Myocyte (in vitro differentiated cells): Measurements from ENCODE around the gene RAC3. TPM values are rescaled to one million over a fixed set of nuclear protein-coding genes. Genes with fewer than 3 reads are reported as not detected.

Experiments
- DNase-seq: peaks from one replicate; pipeline ENCODE4 v3.0.0-alpha.2; 2012; ENCODE audit warnings: low read depth
- total RNA-seq: library from RNA; depleted of rRNA; stranded (reverse); fragments of >200 nt; gene quantifications from 2 replicates; pipeline ENCODE4 v1.2.3, GENCODE V29; 2014

RAC3 gene
- total RNA-seq, 1 donor from 2014 or later = 7.3 TPM

GRCh38 chr17:81998691-81999438 is 32.6 kb upstream of the RAC3 start:
- DNase-seq = no peak

- no peak for DNase-seq
Measured at GRCh38 chr17:81999587-81999975, 31.9 kb upstream of the RAC3 start.

- no peak for DNase-seq
Measured at GRCh38 chr17:81999976-82000802, 31.3 kb upstream of the RAC3 start.

DNA sequence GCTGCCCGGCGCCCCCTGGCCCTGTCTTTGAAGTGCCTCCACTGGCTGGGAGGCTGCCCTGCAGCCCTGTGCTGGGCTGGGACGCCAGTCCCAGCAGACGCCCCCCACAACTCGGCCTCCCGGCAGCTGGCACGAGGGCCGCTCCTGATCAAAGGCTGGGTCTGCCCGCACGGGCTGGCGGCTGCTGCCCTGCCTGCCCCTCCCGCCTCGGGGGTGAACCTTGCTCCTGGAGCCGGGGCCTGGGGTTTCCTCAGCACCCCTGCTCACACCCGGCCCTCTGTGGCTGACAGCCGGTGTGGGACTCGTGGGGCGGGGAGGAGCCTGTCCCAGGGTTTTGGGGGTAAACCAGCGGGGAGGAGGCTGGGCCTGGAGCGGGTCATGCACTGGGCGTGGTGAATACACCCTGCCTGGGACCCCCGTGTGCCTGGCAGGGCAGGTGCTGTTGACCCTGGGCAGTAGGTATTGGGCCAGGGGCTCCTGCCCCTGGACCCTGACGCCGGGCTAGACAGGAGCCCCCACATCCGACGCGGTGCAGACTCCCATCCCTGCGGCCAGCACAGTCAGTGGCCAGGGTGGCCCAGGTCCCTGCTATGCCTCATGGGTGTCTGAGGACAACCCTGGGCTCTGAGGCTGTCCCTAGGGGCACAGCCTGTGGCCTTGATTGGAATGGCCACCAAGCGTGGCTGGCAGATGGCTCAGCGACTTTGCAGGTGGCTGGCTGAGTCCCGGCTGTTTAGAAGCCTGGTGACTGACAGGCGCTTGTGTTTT is 30.5 kb upstream of the RAC3 start:
- DNase-seq = peak; percentile 53

DNA sequence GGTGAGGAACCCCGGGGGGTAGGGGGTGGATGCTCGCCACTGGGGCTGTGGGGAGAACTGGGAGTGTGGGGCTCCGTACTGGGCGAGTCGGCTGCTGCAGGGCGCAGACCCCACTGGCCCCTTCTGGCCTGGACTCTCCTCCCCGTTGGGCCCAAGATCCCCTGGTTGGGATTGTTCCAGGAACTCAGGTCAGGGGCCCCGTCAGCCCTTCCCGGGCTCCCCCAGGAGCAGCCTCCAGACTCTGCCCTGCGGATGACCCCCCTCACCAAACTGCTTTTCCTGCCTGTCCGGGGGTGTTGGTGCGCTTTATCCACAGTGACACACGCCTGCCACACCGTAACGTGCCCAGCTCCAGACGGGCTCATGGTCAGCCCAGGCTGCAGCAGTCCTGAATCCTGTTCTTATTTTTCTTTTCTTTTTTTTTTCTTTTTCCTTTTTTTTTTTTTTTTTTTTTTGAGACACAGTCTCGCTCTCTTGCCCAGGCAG is 29.9 kb upstream of the RAC3 start:
- DNase-seq = no peak

GRCh38 chr17:82003411-82004381 is 27.8 kb upstream of the RAC3 start:
- peak; percentile 88 for DNase-seq

GRCh38 chr17:82004517-82005455 is 26.7 kb upstream of the RAC3 start:
- DNase-seq = no peak

DNA sequence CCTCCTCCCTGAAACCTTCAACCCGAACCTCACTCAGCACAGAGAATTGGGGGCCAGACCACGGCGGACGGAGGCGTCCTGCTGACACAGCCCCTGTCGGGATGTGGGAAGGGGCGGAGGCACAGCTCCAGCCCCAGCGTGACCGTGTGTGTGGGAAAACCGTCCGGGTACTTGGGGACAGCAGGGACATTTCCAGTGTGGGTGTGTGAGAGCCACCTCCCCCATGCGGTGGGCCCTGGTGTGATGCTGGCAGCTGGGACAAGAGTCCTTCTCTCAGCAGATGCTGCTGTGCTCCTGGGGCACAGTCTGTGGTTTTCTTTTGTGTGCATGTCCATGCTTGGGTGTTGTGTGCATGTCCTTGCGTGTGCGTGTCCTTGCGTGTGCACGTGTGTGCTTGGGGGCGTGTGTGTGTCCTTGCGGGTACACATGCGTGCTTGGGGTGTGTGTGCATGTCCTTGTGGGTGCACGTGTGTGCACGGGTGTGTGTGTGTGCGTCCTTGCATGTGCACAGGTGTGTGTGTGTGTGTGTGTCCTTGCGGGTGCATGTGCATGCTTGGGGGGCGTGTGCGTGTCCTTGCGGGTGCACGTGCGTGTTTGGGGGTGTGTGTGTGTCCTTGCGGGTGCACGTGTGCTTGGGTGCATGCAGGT is 25.7 kb upstream of the RAC3 start:
- DNase-seq = no peak

- DNase-seq = no peak
Measured at GRCh38 chr17:82006468-82007227, 24.8 kb upstream of the RAC3 start.

DNA sequence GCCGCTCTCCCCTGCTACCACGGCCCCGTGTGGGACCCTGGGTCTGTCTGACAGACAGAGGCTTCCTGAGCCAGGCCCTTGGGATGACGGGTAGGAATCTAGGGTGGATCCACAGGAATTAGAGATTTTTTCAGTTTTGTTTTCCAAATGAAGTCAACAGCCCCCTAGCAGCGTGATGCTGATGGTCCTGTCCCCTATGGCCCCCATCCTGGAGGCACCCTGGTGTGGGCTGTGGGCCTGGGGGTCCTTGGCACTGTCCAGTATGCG is 24.3 kb upstream of the RAC3 start:
- DNase-seq = no peak

- DNase-seq = peak; percentile 89
Measured at GRCh38 chr17:82007495-82008257, 23.8 kb upstream of the RAC3 start.

DNA sequence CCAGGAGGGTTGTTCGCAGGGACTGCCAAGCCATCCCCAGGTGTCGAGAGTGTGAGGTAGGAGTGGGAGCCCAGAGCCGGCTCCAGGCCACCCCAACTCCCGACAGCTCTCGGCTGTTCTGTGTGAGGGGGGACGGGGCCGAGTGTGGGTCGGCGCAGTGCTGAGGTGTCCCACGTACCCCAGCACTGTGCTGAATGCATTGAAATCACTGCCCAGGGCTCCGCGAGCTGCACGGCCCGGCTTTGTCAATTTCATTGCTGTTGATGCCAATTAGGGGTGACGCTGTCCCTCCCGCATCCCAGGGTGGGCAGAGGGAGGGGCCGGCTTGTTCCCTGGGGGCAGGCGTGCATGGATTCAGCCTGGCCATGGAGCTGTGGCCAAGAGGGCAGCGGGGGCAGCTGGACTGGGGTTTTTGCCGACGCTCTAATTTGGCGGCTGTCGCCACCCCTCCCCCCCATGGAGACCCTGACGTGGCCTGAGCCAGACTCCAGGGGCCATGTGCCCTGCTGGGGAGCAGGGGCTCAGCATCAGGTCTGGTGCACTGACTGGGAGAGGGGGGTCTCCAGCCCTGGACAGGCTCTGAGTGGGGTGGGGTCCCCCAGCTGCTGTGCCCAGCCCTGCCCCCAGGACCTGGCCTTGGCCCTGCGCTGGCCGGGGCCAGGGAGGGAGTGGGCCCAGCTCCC is 23.1 kb upstream of the RAC3 start:
- DNase-seq = no peak

- DNase-seq = no peak
Measured at GRCh38 chr17:82008941-82009405, 22.5 kb upstream of the RAC3 start.

- no peak for DNase-seq
Measured at GRCh38 chr17:82009413-82009812, 22.1 kb upstream of the RAC3 start.

GRCh38 chr17:82010575-82011525 is 20.6 kb upstream of the RAC3 start:
- DNase-seq = no peak
